HG02981 (cell line): ENCODE data around the gene STARD13.

Experiments used
- ATAC-seq: cut with Tn5 transposase; IDR thresholded peaks from one replicate; pipeline ENCODE4 v1.9.1; 2021; ENCODE audit warnings: mild to moderate bottlenecking, moderate library complexity; ENCODE audit not compliant: unreplicated experiment

Gene STARD13

DNA sequence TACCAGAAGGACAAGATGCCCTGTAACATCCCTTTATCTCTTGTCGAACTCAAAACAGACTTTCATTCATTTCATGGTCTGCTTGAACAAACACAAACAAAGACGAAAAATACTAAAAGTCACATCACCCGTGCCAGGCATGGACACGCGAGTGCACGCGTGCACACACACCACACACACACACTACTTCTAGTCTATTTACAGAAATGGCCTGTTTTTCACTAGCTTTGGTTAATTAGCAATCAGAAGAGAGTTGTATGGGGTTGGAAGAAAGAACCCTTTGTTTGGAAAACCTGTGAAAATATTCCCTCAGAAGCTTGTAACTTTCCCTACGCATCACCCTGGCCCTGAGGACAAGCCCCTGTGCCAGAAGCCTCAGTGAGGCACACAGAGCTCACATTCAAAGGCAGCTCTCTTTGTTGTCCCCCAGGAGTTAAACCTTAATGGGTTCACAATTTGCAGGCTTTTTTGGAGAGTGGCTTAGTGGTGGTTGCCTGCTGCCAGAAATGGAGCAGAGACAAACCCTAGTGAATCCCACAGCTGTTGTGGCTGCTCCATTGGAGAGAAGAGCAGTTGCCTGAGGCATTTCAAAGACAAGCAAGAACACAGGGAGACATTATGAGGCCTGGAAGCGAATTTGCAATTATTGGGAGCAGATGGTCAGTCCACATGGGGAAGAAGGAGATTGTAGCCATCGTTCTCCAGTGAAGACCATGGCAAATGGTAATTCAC is 55.9 kb downstream of the STARD13 start:
- no peak for ATAC-seq

DNA sequence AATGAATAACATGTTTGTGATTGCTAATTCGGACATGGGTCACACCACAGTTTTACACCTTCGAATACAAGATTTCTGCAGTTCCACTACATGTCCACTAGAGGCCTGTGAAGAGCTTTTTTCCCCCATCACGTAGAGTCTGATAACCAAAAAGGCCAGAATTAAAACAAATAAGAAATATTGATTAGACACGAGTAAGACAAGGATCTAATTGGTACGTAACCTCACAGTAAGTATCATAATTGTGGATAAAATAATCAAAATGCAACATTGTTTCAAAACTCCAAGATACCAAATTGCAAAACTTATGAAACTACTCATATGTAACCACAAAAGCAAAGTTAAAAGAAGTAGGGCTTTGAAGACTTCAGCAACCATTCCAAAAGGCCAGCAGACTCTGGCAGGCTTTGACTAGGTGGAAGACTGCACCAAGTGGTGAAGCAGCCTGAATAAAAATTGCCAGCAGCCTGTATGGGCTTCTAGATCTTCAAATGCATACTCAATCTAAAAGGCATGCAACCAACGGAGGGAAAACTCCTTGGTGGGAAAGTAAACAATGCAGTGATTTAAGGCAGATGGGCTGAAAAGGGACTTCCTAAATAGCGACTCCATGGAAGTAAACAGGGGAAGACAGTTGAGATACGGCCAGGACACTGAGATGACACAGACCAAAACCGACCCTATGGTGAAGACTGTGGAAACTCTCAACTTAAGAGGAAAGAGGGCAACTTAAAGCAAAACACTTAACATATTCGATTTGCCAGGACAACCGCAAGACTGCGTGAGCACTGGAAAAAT is 56.7 kb downstream of the STARD13 start:
- peak; percentile 78 for ATAC-seq

GRCh38 chr13:33227927-33228647 is 57.5 kb downstream of the STARD13 start:
- no peak for ATAC-seq

DNA sequence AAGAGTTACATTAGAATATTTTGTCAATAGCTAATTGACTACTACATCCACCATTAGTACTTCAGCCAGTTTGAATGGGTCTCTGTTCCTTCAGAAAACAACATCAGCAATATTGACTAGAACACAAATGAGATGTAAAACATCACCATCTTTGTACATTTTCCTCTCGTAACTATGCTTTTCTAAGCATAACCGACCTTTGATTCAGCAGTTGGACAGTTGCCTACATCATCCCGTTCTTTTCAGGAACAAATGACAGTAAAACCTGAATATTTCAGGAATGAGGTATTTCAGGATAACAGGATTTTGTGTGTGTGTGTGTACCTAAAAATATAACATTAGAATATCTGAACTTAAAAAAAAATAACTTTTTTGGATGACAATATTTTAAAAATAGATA is 60.9 kb downstream of the STARD13 start:
- no peak for ATAC-seq

DNA sequence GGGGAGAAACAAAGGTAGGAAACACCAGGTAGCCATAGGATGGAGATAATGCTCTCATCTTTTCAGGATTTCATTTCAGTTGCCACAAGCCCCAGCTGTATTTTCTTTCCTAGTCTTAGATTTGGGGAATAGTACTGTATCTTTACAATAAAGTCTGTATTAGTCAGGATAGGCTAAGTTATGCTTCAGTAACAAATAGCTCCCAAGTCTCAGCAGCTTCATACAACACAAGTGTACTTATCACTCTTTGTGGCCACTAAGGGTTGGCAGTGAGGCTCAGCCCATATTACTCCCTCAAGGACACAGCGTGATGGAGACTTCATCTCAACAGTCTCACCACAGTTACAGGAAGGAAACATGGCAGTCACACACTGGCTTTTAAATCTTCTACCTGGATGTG is 61.4 kb downstream of the STARD13 start:
- no peak for ATAC-seq

DNA sequence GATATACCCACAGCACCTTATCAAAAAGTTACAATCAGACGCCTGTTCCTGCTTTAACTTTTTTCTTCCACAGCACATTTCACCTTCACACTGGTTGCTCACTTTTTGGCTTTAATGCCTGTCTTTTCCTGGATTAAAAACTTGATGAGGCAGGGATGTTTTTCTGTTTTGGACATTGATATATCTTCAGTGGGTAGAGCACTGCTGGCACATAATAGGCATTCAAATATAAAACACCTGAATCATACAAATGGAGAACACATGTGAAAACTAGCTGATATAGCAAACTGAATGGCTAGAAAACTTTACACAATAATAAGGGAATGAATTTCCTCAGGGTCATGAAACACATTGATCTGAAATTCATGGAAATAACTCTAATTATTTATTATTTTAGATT is 65.6 kb downstream of the STARD13 start:
- no peak for ATAC-seq

- no peak for ATAC-seq
Measured at GRCh38 chr13:33218426-33218825, 67.1 kb downstream of the STARD13 start.

DNA sequence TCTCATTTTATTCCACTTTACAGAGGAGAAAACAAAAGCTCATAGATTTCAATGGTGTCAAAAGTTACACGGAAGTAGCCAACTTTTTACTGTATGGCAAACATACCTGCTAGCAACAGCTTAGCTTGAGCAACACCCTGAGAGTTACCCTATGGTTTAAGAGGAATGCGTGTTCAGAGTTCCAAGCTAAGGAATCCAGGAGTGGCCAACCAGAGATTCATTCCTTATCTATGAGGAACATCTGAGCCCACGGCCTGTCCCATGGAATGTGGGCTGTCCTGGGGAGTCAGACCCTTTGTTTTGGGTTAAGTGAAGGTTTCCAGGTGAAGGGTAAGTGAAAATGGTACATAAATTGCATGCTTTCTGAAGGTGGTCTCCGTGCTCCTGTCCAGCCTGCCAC is 67.5 kb downstream of the STARD13 start:
- ATAC-seq, result no peak

GRCh38 chr13:33217256-33217655 is 68.3 kb downstream of the STARD13 start:
- ATAC-seq, result no peak

GRCh38 chr13:33213797-33214196 is 71.8 kb downstream of the STARD13 start:
- ATAC-seq, result no peak

DNA sequence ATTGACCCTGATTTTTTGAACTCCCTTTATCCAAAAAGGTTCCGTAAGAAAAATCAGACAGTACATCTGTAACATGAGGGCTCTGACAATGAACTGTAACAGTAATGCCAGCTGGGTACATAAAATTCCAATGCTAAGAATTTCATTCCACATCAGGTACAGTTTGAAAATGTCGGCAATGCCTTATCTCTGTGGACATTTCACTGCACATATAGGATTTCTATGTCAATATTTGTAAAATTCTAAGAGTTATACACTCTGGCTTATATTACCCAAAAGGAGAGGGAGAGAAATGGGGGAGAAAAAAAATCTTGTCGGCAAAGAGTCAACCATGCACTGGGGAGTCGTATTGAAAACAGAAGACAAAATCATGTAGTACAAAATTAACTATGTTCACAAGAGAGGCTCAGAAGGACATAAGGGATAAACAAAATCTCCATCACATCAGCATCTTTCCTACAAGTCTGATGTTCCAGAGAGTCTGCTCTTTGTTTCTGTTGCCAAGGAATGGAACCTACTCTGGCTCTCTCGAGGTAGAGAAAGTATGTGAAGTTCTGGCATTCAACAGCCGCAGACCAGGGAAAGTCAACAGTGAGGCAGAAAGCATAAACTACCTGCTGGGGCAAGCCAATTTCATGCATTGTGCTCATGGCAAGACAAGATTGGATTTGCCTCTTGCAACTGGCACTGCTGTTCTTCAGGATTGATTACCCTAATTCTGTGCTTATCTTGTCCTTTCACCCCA is 72.4 kb downstream of the STARD13 start:
- ATAC-seq, result no peak

DNA sequence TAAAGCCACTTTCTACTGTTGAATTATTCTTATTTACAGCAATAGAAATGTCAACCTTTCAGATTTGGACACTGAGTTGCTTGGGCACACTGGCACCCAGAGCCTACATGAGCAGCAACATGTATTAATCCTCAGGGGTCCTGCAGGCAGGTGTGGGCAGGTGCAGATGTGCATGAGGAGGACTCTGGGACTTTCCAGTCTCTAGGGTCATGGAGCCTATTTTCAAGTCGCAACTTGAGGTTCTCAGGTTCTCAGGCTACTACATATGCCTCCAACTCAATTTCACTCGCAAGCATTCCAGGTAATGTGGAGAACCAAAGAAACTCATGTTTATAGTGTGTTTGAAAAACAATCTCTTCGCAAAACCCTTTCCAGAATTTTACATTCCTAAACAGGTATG is 73.2 kb downstream of the STARD13 start:
- no peak for ATAC-seq

DNA sequence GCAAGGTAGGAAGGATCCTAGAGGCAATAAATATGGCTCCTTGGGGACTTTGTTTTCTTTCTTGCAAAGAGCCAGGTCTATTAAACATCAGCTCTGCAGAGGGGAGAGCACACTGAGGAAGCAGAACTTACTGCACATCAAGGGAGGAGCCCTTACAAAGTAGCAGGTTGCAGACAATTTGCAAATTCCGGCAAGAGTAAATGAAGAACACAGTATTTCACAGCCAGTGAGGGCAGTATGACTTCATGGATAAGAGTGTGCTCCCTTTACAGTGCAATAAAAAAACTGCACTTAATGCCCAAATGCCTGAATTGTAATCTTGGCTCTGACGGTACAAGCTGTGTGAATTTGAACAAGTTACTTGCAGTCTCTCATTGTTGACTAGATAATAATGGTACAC is 75.5 kb downstream of the STARD13 start:
- ATAC-seq, result no peak

- ATAC-seq, result no peak
Measured at GRCh38 chr13:33208290-33209220, 77.0 kb downstream of the STARD13 start.

DNA sequence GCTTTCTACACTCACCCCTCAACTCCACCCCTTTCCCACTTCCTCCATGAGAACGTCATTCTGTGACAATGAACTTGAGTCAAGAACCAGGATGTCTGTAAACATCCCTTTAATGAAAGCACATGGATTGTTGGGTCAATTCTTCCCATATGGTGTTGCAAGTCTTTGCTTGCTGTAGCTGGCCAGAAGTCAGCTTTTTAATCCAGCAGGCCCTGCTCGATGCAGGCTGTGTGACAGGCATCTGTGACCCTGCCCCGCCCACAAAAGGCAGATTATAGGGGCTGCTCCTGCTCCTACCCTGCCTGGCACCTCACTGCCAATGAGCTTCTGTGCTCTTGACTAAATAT is 78.0 kb downstream of the STARD13 start:
- ATAC-seq, result no peak

GRCh38 chr13:33206945-33207614 is 78.5 kb downstream of the STARD13 start:
- ATAC-seq, result no peak

DNA sequence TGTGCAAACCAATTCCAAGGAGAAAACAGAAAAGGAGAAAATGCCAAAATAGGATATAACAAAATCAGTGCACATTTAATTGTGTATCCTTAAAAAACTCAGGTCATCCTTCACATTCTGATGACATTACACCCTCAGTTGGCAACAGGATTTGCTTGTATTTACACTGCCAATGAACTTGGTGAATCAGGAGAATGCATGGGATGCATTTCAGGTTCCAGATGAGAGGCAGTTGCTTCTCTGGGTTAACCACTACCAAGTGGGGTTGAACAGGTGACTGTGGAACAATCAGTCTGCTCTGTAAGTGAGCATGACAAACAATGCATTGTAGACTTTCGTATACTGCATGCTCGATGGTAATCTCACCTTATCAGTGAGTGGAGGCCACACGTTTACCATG is 79.1 kb downstream of the STARD13 start:
- ATAC-seq, result no peak

DNA sequence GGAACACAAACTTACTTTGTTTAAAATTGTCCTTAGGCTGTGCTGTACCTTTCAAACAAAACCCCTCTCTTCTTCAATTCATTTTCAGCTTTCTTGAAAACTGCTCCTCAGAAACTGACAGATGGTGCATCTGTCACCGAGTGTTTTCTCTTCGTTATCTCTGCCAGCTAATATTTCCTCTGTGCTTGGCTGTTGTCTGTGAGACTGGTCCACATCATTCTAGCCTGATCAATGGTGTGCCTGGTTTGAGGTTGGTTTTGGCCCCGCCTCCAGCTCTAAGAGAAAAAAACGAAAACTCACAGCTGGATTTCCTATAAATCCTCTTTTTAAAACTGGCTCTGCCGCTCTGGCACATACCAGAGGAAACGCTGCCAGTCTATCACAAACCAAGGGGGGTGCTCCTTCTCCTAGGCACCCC is 79.7 kb downstream of the STARD13 start:
- ATAC-seq, result peak; percentile 42

DNA sequence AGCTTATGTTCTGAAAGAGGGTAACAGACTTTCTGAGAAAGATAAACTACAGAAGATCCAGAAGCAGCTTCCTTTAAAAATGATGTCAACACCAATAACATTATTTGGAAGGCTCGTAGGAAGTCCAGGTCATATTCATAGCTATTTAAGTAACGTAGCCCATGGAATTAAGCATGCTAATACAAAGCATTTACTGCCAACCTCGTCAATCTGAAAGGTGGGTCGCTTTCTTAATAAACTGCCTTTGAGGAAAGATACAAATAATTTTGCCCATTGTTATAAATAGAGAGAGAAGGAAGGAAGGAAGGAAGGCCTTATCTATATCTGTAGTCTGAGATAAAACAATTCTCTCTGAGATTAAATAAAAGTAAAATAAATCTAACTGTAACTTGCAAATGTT is 80.3 kb downstream of the STARD13 start:
- ATAC-seq, result no peak
